GM21528 (cell line): ENCODE results near the gene CKMT2.

Experiments used
- ATAC-seq: cut with Tn5 transposase; IDR thresholded peaks from one replicate; pipeline ENCODE4 v1.9.1; 2021; ENCODE audit warnings: mild to moderate bottlenecking, moderate library complexity; ENCODE audit not compliant: unreplicated experiment, low FRiP score

Gene CKMT2

GRCh38 chr5:81213070-81213469, 20.1 kb upstream of the CKMT2 start:
- ATAC-seq = no peak

- no peak for ATAC-seq
Measured at GRCh38 chr5:81214848-81215247, 18.3 kb upstream of the CKMT2 start.

- no peak for ATAC-seq
Measured at GRCh38 chr5:81216152-81216551, 17.0 kb upstream of the CKMT2 start.

GRCh38 chr5:81219389-81219788, 13.7 kb upstream of the CKMT2 start:
- ATAC-seq = no peak

- no peak for ATAC-seq
Measured at GRCh38 chr5:81222285-81222684, 10.8 kb upstream of the CKMT2 start.

GRCh38 chr5:81225463-81225862, 7.7 kb upstream of the CKMT2 start:
- ATAC-seq = no peak

- ATAC-seq = no peak
Measured at GRCh38 chr5:81226286-81226685, 6.8 kb upstream of the CKMT2 start.

- no peak for ATAC-seq
Measured at GRCh38 chr5:81226949-81227348, 6.2 kb upstream of the CKMT2 start.

- ATAC-seq = no peak
Measured at GRCh38 chr5:81228084-81228483, 5.0 kb upstream of the CKMT2 start.

GRCh38 chr5:81230416-81230815, 2.7 kb upstream of the CKMT2 start:
- no peak for ATAC-seq

- no peak for ATAC-seq
Measured at GRCh38 chr5:81232464-81233079, 550 bp upstream of the CKMT2 start.

GRCh38 chr5:81234299-81234698, 1.2 kb downstream of the CKMT2 start:
- no peak for ATAC-seq

- ATAC-seq = no peak
Measured at GRCh38 chr5:81234801-81235200, 1.7 kb downstream of the CKMT2 start.

- ATAC-seq = no peak
Measured at GRCh38 chr5:81235287-81236072, 2.4 kb downstream of the CKMT2 start.

- ATAC-seq = no peak
Measured at GRCh38 chr5:81238460-81238859, 5.3 kb downstream of the CKMT2 start.

- ATAC-seq = no peak
Measured at GRCh38 chr5:81239613-81240012, 6.5 kb downstream of the CKMT2 start.

- no peak for ATAC-seq
Measured at GRCh38 chr5:81241001-81241400, 7.9 kb downstream of the CKMT2 start.

GRCh38 chr5:81241961-81242648, 9.0 kb downstream of the CKMT2 start:
- no peak for ATAC-seq

GRCh38 chr5:81242906-81243436, 9.8 kb downstream of the CKMT2 start:
- ATAC-seq = no peak

- ATAC-seq = no peak
Measured at GRCh38 chr5:81244451-81244850, 11.3 kb downstream of the CKMT2 start.

- no peak for ATAC-seq
Measured at GRCh38 chr5:81245871-81246235, 12.7 kb downstream of the CKMT2 start.
